ENCODE data around the gene GNA12. TPM values are rescaled to one million over a fixed set of nuclear protein-coding genes. Genes with fewer than 3 reads are reported as not detected.

Gene GNA12
- total RNA-seq, 1 donor from 2014 or later = 19.3 TPM

DNA sequence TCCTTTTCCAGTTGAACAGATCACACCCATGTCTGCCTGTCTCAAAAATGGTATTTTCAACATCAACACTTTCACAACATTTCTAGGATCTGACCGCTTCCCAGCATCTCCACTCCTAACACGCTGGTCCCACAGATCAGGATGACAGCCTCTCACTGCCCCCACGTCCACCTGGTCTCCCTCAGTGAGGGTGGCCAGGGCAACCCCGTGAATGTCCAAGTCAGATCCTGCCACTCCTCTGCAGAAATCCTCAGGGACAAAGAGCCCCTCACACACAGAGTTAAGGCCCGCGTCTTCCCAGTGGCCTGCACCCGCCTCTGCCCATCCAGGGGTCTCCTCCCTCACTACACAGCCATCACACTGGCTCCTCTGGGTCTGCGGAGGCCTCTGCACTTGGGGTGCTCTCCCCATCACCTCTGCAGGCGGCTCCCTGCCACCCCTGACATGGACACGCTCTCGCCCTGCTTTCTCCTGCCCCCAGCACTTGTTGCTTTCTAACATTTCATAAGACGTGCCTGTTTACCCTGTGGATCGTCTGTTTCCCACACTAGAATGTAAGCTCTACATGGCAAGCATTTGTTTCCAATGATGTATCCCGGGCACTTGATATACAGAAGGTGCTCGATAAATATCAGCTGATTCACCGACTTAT, 20.0 kb downstream of the GNA12 start:
- DNase-seq (ENCODE audit: low read depth) = no peak
- H3K4me3 ChIP-seq (ENCODE audit: low read depth, low read length) = no peak overlapping the region
- TF ChIP-seq, protein P1, sequence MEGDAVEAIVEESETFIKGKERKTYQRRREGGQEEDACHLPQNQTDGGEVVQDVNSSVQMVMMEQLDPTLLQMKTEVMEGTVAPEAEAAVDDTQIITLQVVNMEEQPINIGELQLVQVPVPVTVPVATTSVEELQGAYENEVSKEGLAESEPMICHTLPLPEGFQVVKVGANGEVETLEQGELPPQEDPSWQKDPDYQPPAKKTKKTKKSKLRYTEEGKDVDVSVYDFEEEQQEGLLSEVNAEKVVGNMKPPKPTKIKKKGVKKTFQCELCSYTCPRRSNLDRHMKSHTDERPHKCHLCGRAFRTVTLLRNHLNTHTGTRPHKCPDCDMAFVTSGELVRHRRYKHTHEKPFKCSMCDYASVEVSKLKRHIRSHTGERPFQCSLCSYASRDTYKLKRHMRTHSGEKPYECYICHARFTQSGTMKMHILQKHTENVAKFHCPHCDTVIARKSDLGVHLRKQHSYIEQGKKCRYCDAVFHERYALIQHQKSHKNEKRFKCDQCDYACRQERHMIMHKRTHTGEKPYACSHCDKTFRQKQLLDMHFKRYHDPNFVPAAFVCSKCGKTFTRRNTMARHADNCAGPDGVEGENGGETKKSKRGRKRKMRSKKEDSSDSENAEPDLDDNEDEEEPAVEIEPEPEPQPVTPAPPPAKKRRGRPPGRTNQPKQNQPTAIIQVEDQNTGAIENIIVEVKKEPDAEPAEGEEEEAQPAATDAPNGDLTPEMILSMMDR (conservative IDR thresholded peaks at IDR 0.05; ENCODE audit: low read depth, low read length) = no peak

DNA sequence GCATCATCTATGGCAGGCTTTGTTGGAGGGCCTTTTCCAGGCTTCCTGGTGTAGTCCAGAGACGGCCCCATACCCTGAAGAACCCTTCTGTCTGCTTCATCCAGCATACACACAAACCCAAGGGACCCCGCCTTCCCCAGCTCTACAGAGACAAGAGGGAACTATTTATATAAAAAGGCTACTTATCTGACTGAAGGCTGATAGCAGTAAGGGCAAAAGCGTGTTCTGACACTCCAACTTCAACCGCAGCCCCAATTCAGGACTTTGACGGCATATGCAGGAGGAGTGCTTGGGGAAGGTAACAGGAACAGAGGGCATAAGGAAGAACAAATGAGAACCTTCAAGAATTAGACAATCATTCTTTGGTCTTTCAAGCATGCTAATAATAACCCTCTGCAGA, 21.0 kb downstream of the GNA12 start:
- DNase-seq (ENCODE audit: low read depth) = no peak
- H3K4me3 ChIP-seq (ENCODE audit: low read depth, low read length) = no peak overlapping the region
- TF ChIP-seq, protein P1 (conservative IDR thresholded peaks at IDR 0.05; ENCODE audit: low read depth, low read length) = no peak

DNA sequence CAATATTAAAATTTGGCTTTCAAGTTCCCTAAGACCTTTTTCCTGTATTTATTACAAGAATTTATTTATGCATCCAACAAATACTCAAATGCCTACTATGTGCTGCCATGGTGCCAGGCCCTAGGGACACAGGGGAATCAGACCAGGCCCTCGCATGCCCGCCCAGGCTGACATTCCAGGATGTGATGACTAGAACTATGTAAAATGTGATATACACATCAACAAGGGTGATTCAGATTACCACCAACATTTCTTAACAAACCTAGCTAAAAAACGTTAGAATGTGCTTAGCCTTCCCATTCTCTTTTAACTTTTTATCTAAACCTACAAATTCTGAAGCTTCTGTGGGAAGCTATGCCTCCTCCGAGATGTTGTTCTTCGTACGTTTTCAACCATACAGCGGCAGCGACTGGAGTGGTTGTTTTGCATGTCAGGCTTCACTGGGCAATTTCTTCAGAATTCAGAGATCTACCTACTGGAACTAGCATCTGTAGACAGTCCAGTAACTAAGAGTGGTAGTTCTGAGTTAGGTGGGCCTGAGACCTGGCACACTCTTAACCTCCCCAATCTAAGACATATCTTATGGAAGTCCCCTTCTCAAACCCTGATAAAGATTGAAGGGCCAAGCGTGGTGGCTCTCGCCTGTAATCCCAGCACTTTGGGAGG, 22.1 kb downstream of the GNA12 start:
- H3K4me3 ChIP-seq (ENCODE audit: low read depth, low read length) = no peak overlapping the region
- DNase-seq (ENCODE audit: low read depth) = peak; percentile 58
- TF ChIP-seq, protein P1 (conservative IDR thresholded peaks at IDR 0.05; ENCODE audit: low read depth, low read length) = no peak

DNA sequence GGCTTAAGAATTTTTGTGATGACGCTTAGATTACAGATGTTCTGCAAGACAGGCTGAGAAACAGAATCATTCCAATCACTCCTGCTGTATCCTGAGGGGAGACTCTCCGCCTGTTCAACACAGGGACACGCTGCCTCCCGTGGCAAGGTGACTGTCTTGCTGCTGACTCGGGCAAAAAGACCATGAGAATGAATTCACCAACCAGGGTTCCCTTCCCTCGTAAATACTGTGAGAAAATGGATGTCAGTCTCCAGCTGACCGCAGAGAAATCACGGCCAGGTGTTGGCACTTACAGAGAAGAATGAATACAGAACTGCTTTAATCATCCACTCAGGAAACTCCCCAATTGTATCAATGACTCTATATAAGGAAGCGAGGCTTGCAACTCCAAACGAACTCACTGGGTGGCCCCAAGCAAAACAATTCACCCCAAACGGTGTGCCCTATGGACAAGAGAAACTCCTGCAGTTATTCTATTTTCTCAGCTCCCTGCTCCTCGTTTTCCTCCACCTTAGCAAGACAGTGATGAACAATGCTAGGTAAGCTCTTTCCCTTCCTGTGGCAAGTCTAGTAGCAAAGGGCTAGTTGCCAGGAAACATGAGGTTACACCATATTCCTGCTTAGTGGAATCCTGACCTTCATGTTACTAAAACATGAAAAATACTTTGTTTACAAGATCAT, 22.8 kb downstream of the GNA12 start:
- peak; percentile 90 for DNase-seq (ENCODE audit: low read depth)
- TF ChIP-seq, protein P1 (conservative IDR thresholded peaks at IDR 0.05; ENCODE audit: low read depth, low read length) = peak; percentile 28
- H3K4me3 ChIP-seq (ENCODE audit: low read depth, low read length) = no peak overlapping the region

DNA sequence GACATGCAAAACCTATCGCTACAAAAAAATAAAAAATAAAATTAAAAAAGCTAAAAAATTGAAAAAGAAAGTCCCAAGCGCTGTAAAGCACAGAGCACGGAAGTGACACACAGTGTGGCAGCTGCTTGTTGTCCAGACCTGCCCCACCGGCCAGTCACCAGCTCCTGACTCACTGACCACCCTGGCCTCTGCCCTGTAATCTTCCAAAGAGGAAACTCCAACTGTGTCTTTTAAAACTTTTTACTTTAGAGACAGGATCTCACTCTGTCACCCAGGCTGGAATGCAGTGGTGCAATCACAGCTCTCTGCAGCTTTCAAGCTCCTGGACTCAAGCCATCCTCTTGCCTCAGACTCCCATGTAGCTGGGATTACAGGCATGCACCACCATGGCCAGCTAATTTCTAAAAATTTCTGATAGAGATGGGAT, 23.6 kb downstream of the GNA12 start:
- DNase-seq (ENCODE audit: low read depth) = peak; percentile 86
- no peak overlapping the region for H3K4me3 ChIP-seq (ENCODE audit: low read depth, low read length)

DNA sequence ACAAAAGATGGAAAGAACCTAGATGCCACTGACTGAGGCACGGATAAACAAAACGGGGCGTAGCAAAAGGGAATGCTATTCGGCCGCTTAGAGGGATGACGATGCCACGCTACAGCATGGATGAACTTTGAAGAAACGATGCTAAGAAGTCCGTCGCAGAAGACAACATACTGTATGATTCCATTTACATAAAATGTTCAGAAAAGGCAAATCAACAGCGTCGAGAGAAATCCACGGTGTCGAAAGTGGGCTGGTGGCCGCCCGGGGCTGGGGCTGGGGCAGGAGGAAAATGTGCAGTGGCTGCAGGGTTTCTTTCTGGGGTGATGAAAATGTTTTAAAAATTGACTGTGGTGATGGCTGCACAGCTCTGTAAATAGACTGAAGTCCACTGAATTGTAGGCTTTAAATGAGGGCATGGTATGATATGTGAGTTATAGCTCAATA, 24.1 kb downstream of the GNA12 start:
- DNase-seq (ENCODE audit: low read depth) = no peak
- H3K4me3 ChIP-seq (ENCODE audit: low read depth, low read length) = no peak overlapping the region
- TF ChIP-seq, protein P1 (conservative IDR thresholded peaks at IDR 0.05; ENCODE audit: low read depth, low read length) = no peak

More for the DNA sequence above, 23.6 kb downstream of the GNA12 start:
- TF ChIP-seq, protein P1 (conservative IDR thresholded peaks at IDR 0.05; ENCODE audit: low read depth, low read length) = no peak

Measured in epithelial cell of proximal tubule (primary cell).